ENCODE results near the gene UGT1A6.

UGT1A6 gene

GRCh38 chr2:233689031-233689430 is 3.7 kb upstream of the UGT1A6 start:
- no peak for TF ChIP-seq CTCF (IDR thresholded peaks at IDR 0.05; ENCODE audit: unreplicated experiment in 3 of 3)
- H3K4me3 Mint-ChIP-seq, result no peak overlapping the region
- H3K36me3 Mint-ChIP-seq (ENCODE audit: low read depth), result no peaks in the 10 kb centered on the region
- peaks cover 5% of the 10 kb centered on the region for H3K27me3 Mint-ChIP-seq (ENCODE audit: low read depth)
- no peaks in the 10 kb centered on the region for H3K4me1 Mint-ChIP-seq
- H3K27ac Mint-ChIP-seq, result no peak overlapping the region
- H3K9me3 Mint-ChIP-seq, result no peaks in the 10 kb centered on the region

GRCh38 chr2:233689501-233689900 is 3.2 kb upstream of the UGT1A6 start:
- TF ChIP-seq CTCF (IDR thresholded peaks at IDR 0.05; ENCODE audit: unreplicated experiment in 3 of 3), result no peak
- Mint-ChIP-seq H3K9me3 (no peaks in the 10 kb centered on the region), H3K27me3 (ENCODE audit: low read depth) (peaks cover 5% of the 10 kb centered on the region), H3K4me3 (no peak overlapping the region), H3K36me3 (ENCODE audit: low read depth) (no peaks in the 10 kb centered on the region), H3K27ac (no peak overlapping the region), H3K4me1 (no peaks in the 10 kb centered on the region)

GRCh38 chr2:233690444-233690843 is 2.2 kb upstream of the UGT1A6 start:
- Mint-ChIP-seq H3K27me3 (ENCODE audit: low read depth) (peaks cover 5% of the 10 kb centered on the region), H3K36me3 (ENCODE audit: low read depth) (no peaks in the 10 kb centered on the region), H3K4me3 (no peak overlapping the region), H3K9me3 (no peaks in the 10 kb centered on the region), H3K27ac (no peak overlapping the region), H3K4me1 (no peaks in the 10 kb centered on the region)
- TF ChIP-seq CTCF (IDR thresholded peaks at IDR 0.05; ENCODE audit: unreplicated experiment in 3 of 3), result no peak

- Mint-ChIP-seq H3K27me3 (ENCODE audit: low read depth) (peaks cover 1% of the 10 kb centered on the region), H3K9me3 (no peaks in the 10 kb centered on the region), H3K4me1 (no peaks in the 10 kb centered on the region), H3K36me3 (ENCODE audit: low read depth) (no peaks in the 10 kb centered on the region), H3K4me3 (no peak overlapping the region), H3K27ac (peak overlapping the region; percentile 14 to 55 (median 31))
- TF ChIP-seq CTCF (IDR thresholded peaks at IDR 0.05; ENCODE audit: unreplicated experiment in 3 of 3), result no peak
Measured at GRCh38 chr2:233691443-233692433, 952 bp upstream of the UGT1A6 start.

GRCh38 chr2:233693963-233694362 is 1.3 kb downstream of the UGT1A6 start:
- no peaks in the 10 kb centered on the region for H3K4me1 Mint-ChIP-seq
- H3K36me3 Mint-ChIP-seq (ENCODE audit: low read depth), result no peaks in the 10 kb centered on the region
- no peaks in the 10 kb centered on the region for H3K27me3 Mint-ChIP-seq (ENCODE audit: low read depth)
- TF ChIP-seq CTCF (IDR thresholded peaks at IDR 0.05; ENCODE audit: unreplicated experiment in 3 of 3), result no peak
- H3K9me3 Mint-ChIP-seq, result no peaks in the 10 kb centered on the region
- no peak overlapping the region for H3K27ac Mint-ChIP-seq
- no peak overlapping the region for H3K4me3 Mint-ChIP-seq

- Mint-ChIP-seq H3K27ac (no peak overlapping the region), H3K4me1 (no peaks in the 10 kb centered on the region), H3K9me3 (peaks cover 5% of the 10 kb centered on the region), H3K27me3 (ENCODE audit: low read depth) (no peaks in the 10 kb centered on the region), H3K36me3 (ENCODE audit: low read depth) (no peaks in the 10 kb centered on the region), H3K4me3 (no peak overlapping the region)
- no peak for TF ChIP-seq CTCF (IDR thresholded peaks at IDR 0.05; ENCODE audit: unreplicated experiment in 3 of 3)
Measured at GRCh38 chr2:233698740-233699139, 6.0 kb downstream of the UGT1A6 start.
